ENCODE measurements around the gene PCYT2. TPM values are rescaled to one million over a fixed set of nuclear protein-coding genes. Genes with fewer than 3 reads are reported as not detected.

PCYT2 gene
- total and polyA plus RNA-seq, 4 donors: 14.6 to 33.2 (median 25.4) TPM

GRCh38 chr17:81930142-81931125 lies 19.2 kb upstream of the PCYT2 start:
- 65 to 69% methylated on average over 20 of the region's 20 CpGs for WGBS, 2 donors
- Histone ChIP-seq H3K36me3 (ENCODE audit: control insufficient read depth in 1 of 2, insufficient read depth in 2 of 2, low read length in 1 of 2) (no peaks in the 10 kb centered on the region), H3K9me3 (ENCODE audit: control insufficient read depth, low read length) (no peaks in the 10 kb centered on the region), H3K27me3 (ENCODE audit: control insufficient read depth in 1 of 2, insufficient read depth in 2 of 2, low read length in 1 of 2) (no peaks in the 10 kb centered on the region), H3K27ac (ENCODE audit: low read depth in 1 of 2, low read length in 2 of 2) (no peak overlapping the region), H3K4me3 (ENCODE audit: low read length in 2 of 2) (no peak overlapping the region), H3K4me1 (ENCODE audit: control insufficient read depth in 1 of 2, insufficient read depth in 2 of 2, low read length in 2 of 2) (no peaks in the 10 kb centered on the region)
- ATAC-seq (ENCODE audit: low FRiP score) (no peak), DNase-seq (peak in 1 of 2 donors; percentile 50)
- intact Hi-C loops (cut with DNase I): no loop called here

DNA sequence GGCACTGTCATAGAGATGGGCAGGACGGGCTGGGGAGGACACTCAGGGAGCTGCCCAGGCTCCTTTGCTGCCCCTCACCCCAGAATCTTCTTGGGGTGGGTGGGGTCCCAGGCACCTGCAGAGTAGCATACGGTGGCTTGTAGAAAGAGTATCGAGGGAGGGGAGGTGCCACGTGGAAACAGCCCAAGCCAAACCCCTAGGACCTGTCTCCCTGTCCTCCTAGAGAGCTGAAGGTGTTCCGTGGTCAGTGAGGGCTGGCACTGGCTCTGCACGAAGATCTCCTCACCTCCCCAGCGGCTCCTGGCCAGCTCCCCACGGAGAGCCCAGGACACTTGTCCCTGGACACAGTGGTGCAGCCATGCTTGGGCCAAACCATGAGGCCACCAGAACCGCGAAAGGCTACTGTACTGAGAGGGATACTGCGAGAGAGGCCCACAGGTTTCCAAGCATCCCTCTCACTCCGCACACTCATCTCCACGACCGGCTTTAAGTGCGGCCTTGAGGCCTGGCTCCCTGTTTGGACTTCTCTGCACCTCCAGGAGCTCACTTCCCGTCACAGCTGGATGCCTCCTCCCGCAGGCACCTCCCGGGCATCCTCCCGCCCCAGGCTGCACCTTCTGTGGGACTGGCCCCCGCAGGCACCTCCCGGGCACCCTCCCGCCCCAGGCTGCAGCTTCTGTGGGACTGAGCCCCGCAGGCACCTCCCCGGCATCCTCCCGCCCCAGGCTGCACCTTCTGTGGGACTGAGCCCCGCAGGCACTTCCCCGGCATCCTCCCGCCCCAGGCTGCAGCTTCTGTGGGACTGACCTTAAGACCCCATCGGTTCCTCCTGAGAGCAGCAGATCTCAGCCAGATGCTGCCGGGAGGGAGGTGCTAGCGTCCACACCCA lies 18.3 kb upstream of the PCYT2 start:
- no peaks in the 10 kb centered on the region for H3K4me1 ChIP-seq (ENCODE audit: control insufficient read depth in 1 of 2, insufficient read depth in 2 of 2, low read length in 2 of 2)
- no peak overlapping the region for H3K27ac ChIP-seq (ENCODE audit: low read depth in 1 of 2, low read length in 2 of 2)
- no peaks in the 10 kb centered on the region for H3K9me3 ChIP-seq (ENCODE audit: control insufficient read depth, low read length)
- DNase-seq (peak; percentile 47 to 75), ATAC-seq (ENCODE audit: low FRiP score) (no peak)
- intact Hi-C loops (cut with DNase I): no loop called here
- no peaks in the 10 kb centered on the region for H3K36me3 ChIP-seq (ENCODE audit: control insufficient read depth in 1 of 2, insufficient read depth in 2 of 2, low read length in 1 of 2)
- no peak overlapping the region for H3K4me3 ChIP-seq (ENCODE audit: low read length in 2 of 2)
- WGBS, 2 donors: 94 to 96% methylated on average over 31 of the region's 31 CpGs
- H3K27me3 ChIP-seq (ENCODE audit: control insufficient read depth in 1 of 2, insufficient read depth in 2 of 2, low read length in 1 of 2): no peaks in the 10 kb centered on the region

- Histone ChIP-seq H3K36me3 (ENCODE audit: control insufficient read depth in 1 of 2, insufficient read depth in 2 of 2, low read length in 1 of 2) (no peaks in the 10 kb centered on the region), H3K4me3 (ENCODE audit: low read length in 2 of 2) (no peak overlapping the region), H3K4me1 (ENCODE audit: control insufficient read depth in 1 of 2, insufficient read depth in 2 of 2, low read length in 2 of 2) (no peaks in the 10 kb centered on the region), H3K27ac (ENCODE audit: low read depth in 1 of 2, low read length in 2 of 2) (no peak overlapping the region), H3K27me3 (ENCODE audit: control insufficient read depth in 1 of 2, insufficient read depth in 2 of 2, low read length in 1 of 2) (no peaks in the 10 kb centered on the region), H3K9me3 (ENCODE audit: control insufficient read depth, low read length) (no peaks in the 10 kb centered on the region)
- 43 to 45% methylated on average over 43 to 44 of the region's 44 CpGs for WGBS, 2 donors
- intact Hi-C loops (cut with DNase I): no loop called here
- peak; percentile 45 to 77 for DNase-seq
- ATAC-seq (ENCODE audit: low FRiP score): no peak
These were observed 17.5 kb upstream of the PCYT2 start for GRCh38 chr17:81928544-81929252.

- peak within 1 kb of the TSS; percentile 90 to 91 for H3K4me3 ChIP-seq (ENCODE audit: low read length in 2 of 2)
- H3K4me1 ChIP-seq (ENCODE audit: control insufficient read depth in 1 of 2, insufficient read depth in 2 of 2, low read length in 2 of 2): no peaks in the 10 kb centered on the region
- DNase-seq (peak; percentile 95 to 98), ATAC-seq (ENCODE audit: low FRiP score) (peak; percentile 79)
- 1% methylated on average over 78 to 98 of the region's 98 CpGs for WGBS, 2 donors
- intact Hi-C loops (cut with DNase I): no loop called here
- no peaks in the 10 kb centered on the region for H3K9me3 ChIP-seq (ENCODE audit: control insufficient read depth, low read length)
- H3K27me3 ChIP-seq (ENCODE audit: control insufficient read depth in 1 of 2, insufficient read depth in 2 of 2, low read length in 1 of 2): no peaks in the 10 kb centered on the region
- H3K36me3 ChIP-seq (ENCODE audit: control insufficient read depth in 1 of 2, insufficient read depth in 2 of 2, low read length in 1 of 2): no peaks in the 10 kb centered on the region
- peak within 1 kb of the TSS; percentile 14 to 53 for H3K27ac ChIP-seq (ENCODE audit: low read depth in 1 of 2, low read length in 2 of 2)
These were observed 16.7 kb upstream of the PCYT2 start, which contains the start of gene MAFG for GRCh38 chr17:81927653-81928543. Gene MAFG, minus strand, starts transcription at chr17:81927735. Its CDS starts 4,550 bp downstream, at chr17:81923185.

DNA sequence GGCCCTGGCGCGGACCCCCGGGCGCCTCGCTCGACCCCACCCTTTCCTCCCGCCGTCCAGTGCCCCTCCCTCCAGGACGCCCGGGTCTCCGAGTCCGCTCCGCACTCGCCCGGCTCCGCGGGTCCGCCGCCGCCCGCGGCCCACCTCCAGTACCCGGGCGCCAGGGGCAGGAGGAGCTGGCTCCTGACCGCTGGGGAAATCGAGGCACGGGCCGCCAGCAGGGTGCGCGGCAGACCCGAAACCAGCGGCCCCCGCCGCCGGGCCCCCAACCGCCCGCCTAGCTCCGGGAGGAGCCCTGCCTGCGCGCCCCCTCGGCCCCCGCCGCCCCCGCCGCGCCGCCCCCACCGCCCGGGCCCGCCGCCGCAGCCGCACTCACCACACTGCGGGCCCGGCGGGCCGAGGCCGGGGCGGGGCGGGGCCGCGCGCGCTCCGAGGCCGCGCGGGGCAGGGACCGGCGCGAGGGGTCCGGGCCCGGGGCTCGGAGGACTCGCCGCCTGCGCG lies 16.0 kb upstream of the PCYT2 start:
- peak overlapping the region; percentile 14 to 53 for H3K27ac ChIP-seq (ENCODE audit: low read depth in 1 of 2, low read length in 2 of 2)
- no peaks in the 10 kb centered on the region for H3K27me3 ChIP-seq (ENCODE audit: control insufficient read depth in 1 of 2, insufficient read depth in 2 of 2, low read length in 1 of 2)
- no peak for ATAC-seq (ENCODE audit: low FRiP score)
- WGBS, 2 donors: 0 to 1% methylated on average over 21 to 78 of the region's 78 CpGs
- DNase-seq: peak; percentile 53 to 82
- H3K4me3 ChIP-seq (ENCODE audit: low read length in 2 of 2): peak overlapping the region; percentile 90 to 91
- peaks cover 0 to 2% of the 10 kb centered on the region in 2 donors for H3K36me3 ChIP-seq (ENCODE audit: control insufficient read depth in 1 of 2, insufficient read depth in 2 of 2, low read length in 1 of 2)
- intact Hi-C loops (cut with DNase I): no loop called here
- no peaks in the 10 kb centered on the region for H3K9me3 ChIP-seq (ENCODE audit: control insufficient read depth, low read length)
- no peaks in the 10 kb centered on the region for H3K4me1 ChIP-seq (ENCODE audit: control insufficient read depth in 1 of 2, insufficient read depth in 2 of 2, low read length in 2 of 2)

DNA sequence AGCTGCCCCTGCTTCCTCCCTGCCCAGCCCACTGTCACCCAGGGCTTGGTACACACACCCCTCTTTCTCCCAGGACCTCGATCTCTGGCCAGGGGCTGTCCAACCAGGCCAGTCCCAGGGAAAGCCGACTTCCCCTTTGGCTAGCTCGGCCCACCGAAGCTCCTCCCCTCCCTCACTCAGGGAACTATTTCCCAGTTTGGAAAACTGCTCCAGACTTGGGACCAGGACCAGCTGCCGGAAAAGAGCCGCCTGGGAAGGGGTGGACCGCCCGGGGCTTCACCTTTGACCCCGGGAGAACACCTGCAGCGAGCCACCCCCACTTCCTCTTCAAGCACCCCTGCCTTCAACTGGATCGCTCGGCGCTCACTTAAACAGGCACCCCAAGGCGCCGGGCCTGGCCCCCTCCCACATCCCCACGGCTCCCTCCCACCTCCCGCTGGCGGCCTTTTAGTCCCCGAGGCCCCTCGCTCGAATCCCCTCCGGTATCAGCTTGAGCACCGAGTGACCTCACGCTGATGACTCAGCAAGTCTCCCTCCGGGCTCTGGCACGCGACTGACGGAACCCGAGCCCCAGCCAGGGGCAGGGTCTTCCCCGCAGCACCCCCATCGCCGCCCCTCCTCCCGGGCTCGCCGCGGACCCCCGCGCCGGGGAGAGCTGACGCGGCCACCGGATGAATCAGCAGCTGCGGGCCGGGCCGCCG lies 15.4 kb upstream of the PCYT2 start:
- intact Hi-C loops (cut with DNase I): no loop called here
- Histone ChIP-seq H3K27me3 (ENCODE audit: control insufficient read depth in 1 of 2, insufficient read depth in 2 of 2, low read length in 1 of 2) (no peaks in the 10 kb centered on the region), H3K4me1 (ENCODE audit: control insufficient read depth in 1 of 2, insufficient read depth in 2 of 2, low read length in 2 of 2) (no peaks in the 10 kb centered on the region), H3K9me3 (ENCODE audit: control insufficient read depth, low read length) (no peaks in the 10 kb centered on the region), H3K27ac (ENCODE audit: low read depth in 1 of 2, low read length in 2 of 2) (peak overlapping the region; percentile 11 to 14), H3K4me3 (ENCODE audit: low read length in 2 of 2) (peak overlapping the region; percentile 90 to 91), H3K36me3 (ENCODE audit: control insufficient read depth in 1 of 2, insufficient read depth in 2 of 2, low read length in 1 of 2) (peaks cover 0 to 3% of the 10 kb centered on the region in 2 donors)
- peak; percentile 90 to 91 for DNase-seq
- ATAC-seq (ENCODE audit: low FRiP score): peak; percentile 73
- WGBS, 2 donors: 0 to 1% methylated on average over 30 to 46 of the region's 46 CpGs

DNA sequence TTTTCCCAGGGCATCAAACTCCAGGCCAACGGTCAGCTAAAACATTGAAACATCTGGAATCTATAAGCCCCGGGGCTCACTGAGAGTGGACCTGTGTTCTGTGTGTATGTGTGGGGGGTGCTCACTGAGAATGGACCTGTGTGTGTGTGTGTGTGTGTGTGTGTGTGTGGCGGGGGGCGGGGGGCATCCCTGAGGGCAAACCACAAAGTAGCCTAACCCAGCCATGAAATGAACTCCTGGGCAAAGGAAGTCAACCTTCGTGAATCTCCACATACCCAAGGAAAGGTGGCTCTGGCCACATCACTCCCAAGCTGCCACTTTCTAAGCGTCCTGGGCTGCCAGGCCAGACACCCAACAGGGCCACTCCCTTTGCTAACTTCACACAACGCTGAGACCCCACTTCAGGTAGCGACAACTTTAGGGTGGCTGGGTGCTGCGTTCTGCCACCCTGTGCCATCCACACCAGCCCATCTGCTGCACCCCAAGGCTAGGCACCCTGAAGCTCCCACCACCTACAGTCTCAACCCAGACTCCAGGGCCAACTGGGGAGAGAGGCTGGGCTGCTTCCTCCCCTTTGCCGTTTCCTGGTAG lies 14.8 kb upstream of the PCYT2 start:
- H3K4me1 ChIP-seq (ENCODE audit: control insufficient read depth in 1 of 2, insufficient read depth in 2 of 2, low read length in 2 of 2): no peaks in the 10 kb centered on the region
- DNase-seq: no peak
- intact Hi-C loops (cut with DNase I): no loop called here
- no peak overlapping the region for H3K4me3 ChIP-seq (ENCODE audit: low read length in 2 of 2)
- H3K27me3 ChIP-seq (ENCODE audit: control insufficient read depth in 1 of 2, insufficient read depth in 2 of 2, low read length in 1 of 2): no peaks in the 10 kb centered on the region
- no peaks in the 10 kb centered on the region for H3K9me3 ChIP-seq (ENCODE audit: control insufficient read depth, low read length)
- H3K27ac ChIP-seq (ENCODE audit: low read depth in 1 of 2, low read length in 2 of 2): peak overlapping the region in 1 of 2 donors; percentile 9
- peaks cover 0 to 3% of the 10 kb centered on the region in 2 donors for H3K36me3 ChIP-seq (ENCODE audit: control insufficient read depth in 1 of 2, insufficient read depth in 2 of 2, low read length in 1 of 2)
- no peak for ATAC-seq (ENCODE audit: low FRiP score)
- WGBS, 2 donors: 52 to 57% methylated on average over 10 of the region's 10 CpGs
